ENCODE results near the gene IGFBP5. TPM values are rescaled to one million over a fixed set of nuclear protein-coding genes. Genes with fewer than 3 reads are reported as not detected.

Gene IGFBP5
- total RNA-seq, 1 experiment from 2014 or later: 157 TPM

GRCh38 chr2:216649574-216649973, 45.8 kb downstream of the IGFBP5 start:
- intact Hi-C loops (cut with micrococcal nuclease): no loop called here
- Histone ChIP-seq H3F3A (ENCODE audit: low read length, unreplicated experiment) (no peaks in the 10 kb centered on the region), H3K9ac (ENCODE audit: low read length) (no peak overlapping the region), H3K9me2 (replicated peaks; ENCODE audit: low read length) (no peaks in the 10 kb centered on the region), H4K20me1 (ENCODE audit: low read length) (no peaks in the 10 kb centered on the region), H3K4me1 (ENCODE audit: insufficient read depth, low read length) (peaks cover 9% of the 10 kb centered on the region; the same call in 1 of the 2 replicates), H3K9me3 (ENCODE audit: low read length) (no peaks in the 10 kb centered on the region), H2AFZ (ENCODE audit: low read length) (no peak overlapping the region), H3K36me3 (ENCODE audit: low read depth, low read length) (no peaks in the 10 kb centered on the region; the same call in 1 of the 2 replicates), H3K4me3 (ENCODE audit: low read length) (no peak overlapping the region), H3K4me2 (ENCODE audit: low read length) (no peak overlapping the region), H3K27ac (ENCODE audit: low read length) (no peak overlapping the region), H3K27me3 (ENCODE audit: low read length) (no peaks in the 10 kb centered on the region), H3K79me2 (ENCODE audit: low read length) (no peaks in the 10 kb centered on the region)
- DNase-seq (no peak), ATAC-seq (no peak)
- no TSS peak for BruUV-seq (replicated peaks)
- TF ChIP-seq EZH2phosphoT487 (IDR thresholded peaks at IDR 0.05; ENCODE audit: borderline replicate concordance, low read length) (no peak), EZH2 (IDR thresholded peaks at IDR 0.05; ENCODE audit: low read length, unreplicated experiment) (no peak)
- TF ChIP-seq, protein P1, sequence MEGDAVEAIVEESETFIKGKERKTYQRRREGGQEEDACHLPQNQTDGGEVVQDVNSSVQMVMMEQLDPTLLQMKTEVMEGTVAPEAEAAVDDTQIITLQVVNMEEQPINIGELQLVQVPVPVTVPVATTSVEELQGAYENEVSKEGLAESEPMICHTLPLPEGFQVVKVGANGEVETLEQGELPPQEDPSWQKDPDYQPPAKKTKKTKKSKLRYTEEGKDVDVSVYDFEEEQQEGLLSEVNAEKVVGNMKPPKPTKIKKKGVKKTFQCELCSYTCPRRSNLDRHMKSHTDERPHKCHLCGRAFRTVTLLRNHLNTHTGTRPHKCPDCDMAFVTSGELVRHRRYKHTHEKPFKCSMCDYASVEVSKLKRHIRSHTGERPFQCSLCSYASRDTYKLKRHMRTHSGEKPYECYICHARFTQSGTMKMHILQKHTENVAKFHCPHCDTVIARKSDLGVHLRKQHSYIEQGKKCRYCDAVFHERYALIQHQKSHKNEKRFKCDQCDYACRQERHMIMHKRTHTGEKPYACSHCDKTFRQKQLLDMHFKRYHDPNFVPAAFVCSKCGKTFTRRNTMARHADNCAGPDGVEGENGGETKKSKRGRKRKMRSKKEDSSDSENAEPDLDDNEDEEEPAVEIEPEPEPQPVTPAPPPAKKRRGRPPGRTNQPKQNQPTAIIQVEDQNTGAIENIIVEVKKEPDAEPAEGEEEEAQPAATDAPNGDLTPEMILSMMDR (conservative IDR thresholded peaks at IDR 0.05; ENCODE audit: low read depth, low read length): no peak
- ChIA-PET CTCF (no interaction called here), POLR2A (ENCODE audit: unreplicated experiment) (no interaction called here)

GRCh38 chr2:216648105-216648504, 47.2 kb downstream of the IGFBP5 start:
- peak; percentile 57 for DNase-seq
- no peaks in the 10 kb centered on the region for H3F3A ChIP-seq (ENCODE audit: low read length, unreplicated experiment)

GRCh38 chr2:216646116-216646515, 49.2 kb downstream of the IGFBP5 start:
- no peaks in the 10 kb centered on the region for H3K9me3 ChIP-seq (ENCODE audit: low read length)
- H3F3A ChIP-seq (ENCODE audit: low read length, unreplicated experiment): no peaks in the 10 kb centered on the region
- ChIA-PET CTCF (no interaction called here), POLR2A (ENCODE audit: unreplicated experiment) (no interaction called here)
- peaks cover 10% of the 10 kb centered on the region; the same call in 1 of the 2 replicates for H3K4me1 ChIP-seq (ENCODE audit: insufficient read depth, low read length)
- intact Hi-C loops (cut with micrococcal nuclease): no loop called here
- no peaks in the 10 kb centered on the region for H3K27me3 ChIP-seq (ENCODE audit: low read length)
- H3K79me2 ChIP-seq (ENCODE audit: low read length): no peaks in the 10 kb centered on the region
- no peak for DNase-seq
- H3K4me2 ChIP-seq (ENCODE audit: low read length): no peak overlapping the region
- no TSS peak for BruUV-seq (replicated peaks)
- no peaks in the 10 kb centered on the region for H3K9me2 ChIP-seq (replicated peaks; ENCODE audit: low read length)
- H3K9ac ChIP-seq (ENCODE audit: low read length): no peak overlapping the region
- H2AFZ ChIP-seq (ENCODE audit: low read length): no peak overlapping the region
- no peak for ATAC-seq
- no peak overlapping the region for H3K4me3 ChIP-seq (ENCODE audit: low read length)
- no peak overlapping the region for H3K27ac ChIP-seq (ENCODE audit: low read length)
- H3K36me3 ChIP-seq (ENCODE audit: low read depth, low read length): no peaks in the 10 kb centered on the region; the same call in 1 of the 2 replicates
- TF ChIP-seq, protein P1 (conservative IDR thresholded peaks at IDR 0.05; ENCODE audit: low read depth, low read length): no peak
- TF ChIP-seq EZH2 (IDR thresholded peaks at IDR 0.05; ENCODE audit: low read length, unreplicated experiment): no peak
- no peak for TF ChIP-seq EZH2phosphoT487 (IDR thresholded peaks at IDR 0.05; ENCODE audit: borderline replicate concordance, low read length)
- H4K20me1 ChIP-seq (ENCODE audit: low read length): no peaks in the 10 kb centered on the region

More at GRCh38 chr2:216648105-216648504, 47.2 kb downstream of the IGFBP5 start:
- Histone ChIP-seq H3K79me2 (ENCODE audit: low read length) (no peaks in the 10 kb centered on the region), H3K9ac (ENCODE audit: low read length) (no peak overlapping the region), H3K27ac (ENCODE audit: low read length) (no peak overlapping the region), H3K4me2 (ENCODE audit: low read length) (no peak overlapping the region), H3K9me2 (replicated peaks; ENCODE audit: low read length) (no peaks in the 10 kb centered on the region), H2AFZ (ENCODE audit: low read length) (no peak overlapping the region), H3K27me3 (ENCODE audit: low read length) (no peaks in the 10 kb centered on the region), H3K9me3 (ENCODE audit: low read length) (no peaks in the 10 kb centered on the region), H3K36me3 (ENCODE audit: low read depth, low read length) (no peaks in the 10 kb centered on the region; the same call in 1 of the 2 replicates), H3K4me3 (ENCODE audit: low read length) (no peak overlapping the region), H4K20me1 (ENCODE audit: low read length) (no peaks in the 10 kb centered on the region), H3K4me1 (ENCODE audit: insufficient read depth, low read length) (peaks cover 9% of the 10 kb centered on the region; the same call in 1 of the 2 replicates)
- TF ChIP-seq, protein P1 (conservative IDR thresholded peaks at IDR 0.05; ENCODE audit: low read depth, low read length): no peak
- no peak for TF ChIP-seq EZH2phosphoT487 (IDR thresholded peaks at IDR 0.05; ENCODE audit: borderline replicate concordance, low read length)
- no peak for TF ChIP-seq EZH2 (IDR thresholded peaks at IDR 0.05; ENCODE audit: low read length, unreplicated experiment)
- intact Hi-C loops (cut with micrococcal nuclease): no loop called here
- BruUV-seq (replicated peaks): no TSS peak
- CTCF ChIA-PET: no interaction called here
- POLR2A ChIA-PET (ENCODE audit: unreplicated experiment): no interaction called here
- ATAC-seq: no peak

All from PC-3 (cell line).